ENCODE results near the gene ODF2. TPM values are rescaled to one million over a fixed set of nuclear protein-coding genes. Genes with fewer than 3 reads are reported as not detected.
"Not testable (repeated sequence)": the region's sequence is repeated elsewhere in the genome, so short reads cannot be mapped to it uniquely, and the experiment has no call there.

The ODF2 gene
- total RNA-seq, 1 experiment from 2014 or later = 80.6 TPM

DNA sequence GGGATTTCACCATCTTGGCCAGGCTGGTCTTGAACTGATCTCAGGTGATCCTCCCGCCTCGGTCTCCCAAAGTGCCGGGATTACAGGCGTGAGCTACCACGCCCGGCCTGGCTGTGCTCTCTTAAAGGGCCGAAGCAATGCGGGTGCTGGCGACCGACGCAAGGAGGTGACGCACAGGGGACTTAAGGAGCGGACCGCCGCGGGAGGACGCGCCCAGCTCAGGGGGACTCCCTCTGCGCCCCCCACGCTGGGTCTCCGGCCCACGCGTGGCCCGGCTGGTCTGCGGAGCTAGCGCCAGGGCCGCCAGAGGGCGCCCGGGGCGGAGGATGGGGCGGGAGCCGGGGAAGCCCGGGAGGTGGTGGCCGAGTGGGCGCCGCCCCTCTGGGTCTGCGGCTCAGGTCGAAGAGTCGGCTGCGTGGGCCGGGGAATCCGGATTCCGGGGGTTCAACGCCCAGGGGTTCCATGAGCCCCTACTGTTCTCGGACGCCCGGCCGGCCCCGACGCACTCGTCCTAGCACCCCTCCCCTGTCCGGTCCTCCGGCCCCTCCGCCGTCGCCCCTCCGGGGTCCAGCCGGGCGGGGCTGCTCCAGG lies 35.7 kb upstream of the ODF2 start:
- no peaks in the 10 kb centered on the region for H3K27me3 ChIP-seq (replicated peaks; ENCODE audit: insufficient read depth, low read depth, low read length, poor library complexity)
- intact Hi-C loops (cut with micrococcal nuclease; ENCODE audit: unreplicated experiment) = no loop called here
- H3K36me3 ChIP-seq (ENCODE audit: insufficient read depth, low read length, poor library complexity, severe bottlenecking) = no peaks in the 10 kb centered on the region
- H3K9me3 ChIP-seq (ENCODE audit: low read depth, low read length, poor library complexity, severe bottlenecking) = no peaks in the 10 kb centered on the region
- H3K4me1 ChIP-seq (ENCODE audit: insufficient read depth, low read length, poor library complexity, severe bottlenecking) = peaks cover 32% of the 10 kb centered on the region
- CTCF ChIA-PET = interaction anchor here (0.6 to 1.3 kb wide), 4 partner anchors 58 to 239 kb away, joined by 3 to 5 read pairs (median 4); no protein-coding TSS in a partner anchor
- H3K27ac ChIP-seq (ENCODE audit: low read depth, low read length, poor library complexity, severe bottlenecking) = peak overlapping the region; percentile 45
- POLR2A ChIA-PET (ENCODE audit: low non-redundant PET) = interaction anchor here (0.6 kb wide), 1 partner anchor 1076 kb away, joined by 4 read pairs; no protein-coding TSS in a partner anchor
- TF ChIP-seq, protein P1, sequence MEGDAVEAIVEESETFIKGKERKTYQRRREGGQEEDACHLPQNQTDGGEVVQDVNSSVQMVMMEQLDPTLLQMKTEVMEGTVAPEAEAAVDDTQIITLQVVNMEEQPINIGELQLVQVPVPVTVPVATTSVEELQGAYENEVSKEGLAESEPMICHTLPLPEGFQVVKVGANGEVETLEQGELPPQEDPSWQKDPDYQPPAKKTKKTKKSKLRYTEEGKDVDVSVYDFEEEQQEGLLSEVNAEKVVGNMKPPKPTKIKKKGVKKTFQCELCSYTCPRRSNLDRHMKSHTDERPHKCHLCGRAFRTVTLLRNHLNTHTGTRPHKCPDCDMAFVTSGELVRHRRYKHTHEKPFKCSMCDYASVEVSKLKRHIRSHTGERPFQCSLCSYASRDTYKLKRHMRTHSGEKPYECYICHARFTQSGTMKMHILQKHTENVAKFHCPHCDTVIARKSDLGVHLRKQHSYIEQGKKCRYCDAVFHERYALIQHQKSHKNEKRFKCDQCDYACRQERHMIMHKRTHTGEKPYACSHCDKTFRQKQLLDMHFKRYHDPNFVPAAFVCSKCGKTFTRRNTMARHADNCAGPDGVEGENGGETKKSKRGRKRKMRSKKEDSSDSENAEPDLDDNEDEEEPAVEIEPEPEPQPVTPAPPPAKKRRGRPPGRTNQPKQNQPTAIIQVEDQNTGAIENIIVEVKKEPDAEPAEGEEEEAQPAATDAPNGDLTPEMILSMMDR (conservative IDR thresholded peaks at IDR 0.05; ENCODE audit: low read depth, low read length) = peak; percentile 72
- TF ChIP-seq EZH2 (IDR thresholded peaks at IDR 0.05; ENCODE audit: borderline replicate concordance, low read depth, low read length, poor library complexity, severe bottlenecking) = no peak
- BruUV-seq (replicated peaks) = no TSS peak
- peak overlapping the region; percentile 91 for H3K4me3 ChIP-seq (ENCODE audit: low read depth, low read length, poor library complexity, severe bottlenecking)
- peak; percentile 63 for DNase-seq (ENCODE audit: low spot score)

DNA sequence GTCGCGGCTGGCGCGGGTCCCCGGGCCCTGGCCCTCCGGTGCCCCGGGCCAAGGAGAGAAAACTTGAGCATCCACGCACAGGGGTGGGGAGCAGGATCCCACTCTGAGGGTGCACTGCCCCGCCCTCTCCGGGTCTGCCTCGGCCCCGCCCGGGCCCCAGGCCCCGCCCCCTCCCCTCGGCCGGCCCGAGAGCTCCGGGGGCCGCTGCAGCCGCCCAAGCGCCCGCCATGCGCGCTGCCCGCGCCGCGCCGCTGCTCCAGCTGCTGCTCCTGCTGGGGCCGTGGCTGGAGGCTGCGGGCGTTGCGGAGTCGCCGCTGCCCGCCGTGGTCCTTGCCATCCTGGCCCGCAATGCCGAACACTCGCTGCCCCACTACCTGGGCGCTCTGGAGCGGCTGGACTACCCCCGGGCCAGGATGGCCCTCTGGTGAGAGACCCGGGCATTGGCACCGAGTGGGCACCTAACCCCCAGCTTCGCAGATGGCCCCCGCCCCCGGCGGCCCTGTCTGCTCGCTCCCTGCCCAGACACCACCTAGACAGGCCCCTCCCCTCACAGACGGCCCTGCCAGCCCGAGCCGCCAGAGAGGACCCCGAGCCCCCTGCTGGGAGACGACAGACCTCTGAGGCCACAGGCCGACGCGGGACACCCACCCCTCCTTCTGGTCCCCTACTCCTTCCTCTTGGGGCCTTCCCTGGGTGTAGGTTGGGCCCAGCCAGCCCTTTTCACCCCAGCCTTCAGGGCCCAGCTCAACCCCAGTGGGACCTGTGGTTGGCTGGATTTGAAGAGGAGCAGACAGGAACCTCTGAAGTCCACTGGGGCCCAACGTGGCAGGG lies 34.9 kb upstream of the ODF2 start, which contains the start of gene CERCAM:
CERCAM (plus strand) TSS at position 207 of the 831 bp plus-strand sequence; CDS start at position 228, 21 bp downstream.
- peak; percentile 66 for DNase-seq (ENCODE audit: low spot score)
- Histone ChIP-seq H3K27ac (ENCODE audit: low read depth, low read length, poor library complexity, severe bottlenecking) (peak within 1 kb of the TSS; percentile 45), H3K36me3 (ENCODE audit: insufficient read depth, low read length, poor library complexity, severe bottlenecking) (no peaks in the 10 kb centered on the region), H3K9me3 (ENCODE audit: low read depth, low read length, poor library complexity, severe bottlenecking) (no peaks in the 10 kb centered on the region), H3K4me1 (ENCODE audit: insufficient read depth, low read length, poor library complexity, severe bottlenecking) (peaks cover 31% of the 10 kb centered on the region), H3K27me3 (replicated peaks; ENCODE audit: insufficient read depth, low read depth, low read length, poor library complexity) (no peaks in the 10 kb centered on the region), H3K4me3 (ENCODE audit: low read depth, low read length, poor library complexity, severe bottlenecking) (peak within 1 kb of the TSS; percentile 91)
- BruUV-seq (replicated peaks) = no TSS peak
- intact Hi-C loops (cut with micrococcal nuclease; ENCODE audit: unreplicated experiment) = no loop called here
- CTCF ChIA-PET = interaction anchor here (0.6 to 1.2 kb wide), 9 partner anchors 11 to 607 kb away, joined by 3 to 11 read pairs (median 4); partner anchors contain the start of gene SH3GLB2
- no peak for TF ChIP-seq EZH2 (IDR thresholded peaks at IDR 0.05; ENCODE audit: borderline replicate concordance, low read depth, low read length, poor library complexity, severe bottlenecking)
- TF ChIP-seq, protein P1 (conservative IDR thresholded peaks at IDR 0.05; ENCODE audit: low read depth, low read length) = no peak
- POLR2A ChIA-PET (ENCODE audit: low non-redundant PET) = interaction anchor here (0.6 kb wide), 3 partner anchors 57 to 1076 kb away, joined by 4 to 17 read pairs (median 9); no protein-coding TSS in a partner anchor

DNA sequence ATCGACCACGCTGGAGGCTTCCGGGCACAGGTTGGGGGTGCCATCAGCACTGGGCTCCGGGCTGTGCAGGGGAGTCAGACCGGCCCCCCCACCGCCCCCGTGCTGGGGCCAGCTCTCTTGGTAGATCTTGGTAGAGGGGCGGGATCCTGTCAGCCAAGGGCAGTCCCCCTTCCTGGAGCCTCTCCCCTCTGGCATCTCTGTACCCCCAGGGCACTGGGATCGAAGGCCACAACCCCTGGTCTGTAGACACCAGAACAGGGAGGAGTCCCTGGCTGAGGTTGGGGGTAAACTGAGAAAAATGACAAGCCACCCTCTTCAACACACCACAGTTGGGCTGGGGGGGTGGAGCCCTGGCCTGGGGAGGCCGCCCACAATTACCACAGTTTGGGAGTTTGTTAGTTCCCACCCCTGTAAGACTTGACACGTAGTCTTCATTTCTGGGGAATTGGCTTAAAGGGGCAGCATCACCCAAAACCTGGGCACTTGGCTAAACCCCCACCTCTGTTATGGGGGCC lies 34.3 kb upstream of the ODF2 start:
- peaks cover 25% of the 10 kb centered on the region for H3K4me1 ChIP-seq (ENCODE audit: insufficient read depth, low read length, poor library complexity, severe bottlenecking)
- BruUV-seq (replicated peaks) = no TSS peak
- H3K36me3 ChIP-seq (ENCODE audit: insufficient read depth, low read length, poor library complexity, severe bottlenecking) = no peaks in the 10 kb centered on the region
- ChIA-PET CTCF (interaction anchor here (0.8 kb wide), 2 partner anchors 17 to 25 kb away, joined by 3 to 11 read pairs; no protein-coding TSS in a partner anchor), POLR2A (ENCODE audit: low non-redundant PET) (no interaction called here)
- H3K27me3 ChIP-seq (replicated peaks; ENCODE audit: insufficient read depth, low read depth, low read length, poor library complexity) = no peaks in the 10 kb centered on the region
- TF ChIP-seq EZH2 (IDR thresholded peaks at IDR 0.05; ENCODE audit: borderline replicate concordance, low read depth, low read length, poor library complexity, severe bottlenecking) = no peak
- TF ChIP-seq, protein P1 (conservative IDR thresholded peaks at IDR 0.05; ENCODE audit: low read depth, low read length) = no peak
- intact Hi-C loops (cut with micrococcal nuclease; ENCODE audit: unreplicated experiment) = no loop called here
- no peak overlapping the region for H3K27ac ChIP-seq (ENCODE audit: low read depth, low read length, poor library complexity, severe bottlenecking)
- no peak for DNase-seq (ENCODE audit: low spot score)
- H3K4me3 ChIP-seq (ENCODE audit: low read depth, low read length, poor library complexity, severe bottlenecking) = peak overlapping the region; percentile 91
- no peaks in the 10 kb centered on the region for H3K9me3 ChIP-seq (ENCODE audit: low read depth, low read length, poor library complexity, severe bottlenecking)

DNA sequence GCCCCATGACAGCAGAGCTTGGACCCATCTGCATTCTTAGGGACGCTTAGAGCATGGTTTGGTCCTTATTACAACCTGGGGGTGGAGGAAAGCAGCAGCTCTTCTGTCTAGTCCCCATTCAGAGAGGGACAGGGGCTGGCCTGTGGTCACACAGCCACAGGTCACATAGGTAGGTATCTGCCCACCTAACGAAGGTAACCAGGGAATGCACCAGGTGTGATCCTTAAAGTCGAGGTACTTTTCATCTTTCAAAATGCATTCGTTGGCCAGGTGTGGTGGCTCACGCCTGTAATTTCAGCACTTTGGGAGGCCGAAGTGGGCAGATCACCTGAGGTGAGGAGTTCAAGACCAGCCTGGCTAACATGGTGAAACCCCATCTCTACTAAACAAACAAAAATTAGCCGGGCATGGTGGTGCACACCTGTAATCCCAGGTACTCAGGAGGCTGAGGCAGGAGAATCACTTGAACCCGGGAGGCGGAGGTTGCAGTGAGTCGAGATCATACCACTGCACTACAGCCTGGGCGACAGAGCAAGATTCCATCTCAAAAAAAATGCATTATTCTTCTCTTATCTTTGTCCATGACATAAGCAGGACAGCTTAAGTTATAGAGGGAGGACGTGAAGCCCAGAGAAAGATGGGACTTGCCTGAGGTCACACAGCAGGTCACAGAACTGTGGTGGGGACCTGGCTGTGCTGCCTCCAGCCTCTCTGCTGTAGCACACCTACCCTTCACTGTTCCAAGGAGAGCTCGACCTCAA lies 33.6 kb upstream of the ODF2 start:
- H3K27me3 ChIP-seq (replicated peaks; ENCODE audit: insufficient read depth, low read depth, low read length, poor library complexity); H3K9me3 ChIP-seq (ENCODE audit: low read depth, low read length, poor library complexity, severe bottlenecking); H3K4me3 ChIP-seq (ENCODE audit: low read depth, low read length, poor library complexity, severe bottlenecking); intact Hi-C loops (cut with micrococcal nuclease; ENCODE audit: unreplicated experiment); H3K36me3 ChIP-seq (ENCODE audit: insufficient read depth, low read length, poor library complexity, severe bottlenecking); POLR2A ChIA-PET (ENCODE audit: low non-redundant PET); DNase-seq (ENCODE audit: low spot score); H3K27ac ChIP-seq (ENCODE audit: low read depth, low read length, poor library complexity, severe bottlenecking); CTCF ChIA-PET: not testable (repeated sequence)
- TSS peak; percentile 26 for BruUV-seq (replicated peaks)
- H3K4me1 ChIP-seq (ENCODE audit: insufficient read depth, low read length, poor library complexity, severe bottlenecking) = peaks cover 18% of the 10 kb centered on the region
